Ovary (tissue), 3 donors: ENCODE measurements around the gene MDP1.

Experiments used
- EP300 ChIP-seq: sonication (generic); formaldehyde crosslinking; IDR thresholded peaks from one replicate; pipeline ENCODE4 v1.6.1; 2017; ENCODE audit warnings: antibody characterized with exemption
- POLR2A ChIP-seq: fragments of 450-650 bp; IDR thresholded peaks from one replicate; pipeline ENCODE4 v1.6.1; 2017; ENCODE audit warnings: antibody characterized with exemption, mild to moderate bottlenecking, moderate library complexity
- TF ChIP-seq, protein P1 (sequence below), 3 donors: fragments of 450-650 bp in 2 of 3; fragments of 200-600 bp in 1 of 3; IDR thresholded peaks; one replicate each; pipeline versions ENCODE4 v1.5.1 to v1.8.0; 2016 to 2022; ENCODE audit warnings: antibody characterized with exemption in 3 of 3, mild to moderate bottlenecking in 1 of 3
- donor health status: DM: no; HTN: no; CAD: no.

DNA sequence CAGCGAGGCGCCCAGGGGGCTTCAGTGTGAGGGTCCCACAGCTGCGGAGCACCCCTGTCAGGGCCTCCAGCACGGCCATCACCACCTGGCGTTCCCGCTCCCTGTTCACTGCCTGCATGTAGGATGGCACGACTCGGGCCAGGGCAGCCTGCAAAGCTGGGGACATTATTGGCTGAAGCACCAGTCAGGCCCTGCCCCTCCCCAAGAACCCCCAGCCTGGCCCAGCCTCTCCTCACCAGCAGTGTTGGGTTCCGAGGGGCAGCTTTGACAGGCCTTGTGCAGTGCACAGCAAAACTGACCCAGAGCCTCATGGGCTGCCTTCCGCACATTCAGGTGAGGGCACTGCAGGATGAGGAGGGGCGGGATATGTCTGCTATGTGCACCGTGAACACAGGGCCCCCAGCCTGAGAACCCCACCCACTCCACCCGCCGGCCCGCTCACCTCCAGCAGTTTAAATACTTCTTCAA is 32.8 kb downstream of the MDP1 start:
- TF ChIP-seq, protein P1, sequence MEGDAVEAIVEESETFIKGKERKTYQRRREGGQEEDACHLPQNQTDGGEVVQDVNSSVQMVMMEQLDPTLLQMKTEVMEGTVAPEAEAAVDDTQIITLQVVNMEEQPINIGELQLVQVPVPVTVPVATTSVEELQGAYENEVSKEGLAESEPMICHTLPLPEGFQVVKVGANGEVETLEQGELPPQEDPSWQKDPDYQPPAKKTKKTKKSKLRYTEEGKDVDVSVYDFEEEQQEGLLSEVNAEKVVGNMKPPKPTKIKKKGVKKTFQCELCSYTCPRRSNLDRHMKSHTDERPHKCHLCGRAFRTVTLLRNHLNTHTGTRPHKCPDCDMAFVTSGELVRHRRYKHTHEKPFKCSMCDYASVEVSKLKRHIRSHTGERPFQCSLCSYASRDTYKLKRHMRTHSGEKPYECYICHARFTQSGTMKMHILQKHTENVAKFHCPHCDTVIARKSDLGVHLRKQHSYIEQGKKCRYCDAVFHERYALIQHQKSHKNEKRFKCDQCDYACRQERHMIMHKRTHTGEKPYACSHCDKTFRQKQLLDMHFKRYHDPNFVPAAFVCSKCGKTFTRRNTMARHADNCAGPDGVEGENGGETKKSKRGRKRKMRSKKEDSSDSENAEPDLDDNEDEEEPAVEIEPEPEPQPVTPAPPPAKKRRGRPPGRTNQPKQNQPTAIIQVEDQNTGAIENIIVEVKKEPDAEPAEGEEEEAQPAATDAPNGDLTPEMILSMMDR (IDR thresholded peaks at IDR 0.05) = no peak
- TF ChIP-seq POLR2A (no peak), EP300 (no peak)
